Measurements from ENCODE around the gene MYL3. TPM values are rescaled to one million over a fixed set of nuclear protein-coding genes. Genes with fewer than 3 reads are reported as not detected.

The MYL3 gene
- total and polyA plus RNA-seq, 2 of the 4 experiments (the other 2 are of a cell fraction) = 0.09 TPM; not detected in 1

- Histone ChIP-seq H2BK15ac (ENCODE audit: low read depth, low read length) (no peak overlapping the region), H3K9me3 (ENCODE audit: control insufficient read depth, insufficient read depth, low read length) (no peaks in the 10 kb centered on the region), H3K27me3 (ENCODE audit: control insufficient read depth, insufficient read depth, low read length) (peaks cover 73% of the 10 kb centered on the region), H3K23ac (ENCODE audit: low read depth, low read length) (no peak overlapping the region), H4K91ac (ENCODE audit: insufficient read depth, low read depth, low read length) (no peak overlapping the region), H3K9ac (ENCODE audit: low read depth, low read length) (no peak overlapping the region), H3K9me1 (ENCODE audit: insufficient read depth, low read length) (0 out of 2 replicates have a peak, but pooled peaks cover 3% of the 10 kb centered on the region), H3K4me3 (ENCODE audit: insufficient read depth, low read depth, low read length) (no peak overlapping the region), H3K14ac (replicated peaks; ENCODE audit: low read depth, low read length) (no peak overlapping the region), H4K8ac (ENCODE audit: low read depth in 2 of 2, low read length in 2 of 2) (no peak overlapping the region), H2BK120ac (ENCODE audit: low read depth, low read length) (no peak overlapping the region), H2AFZ (replicated peaks; ENCODE audit: low read length, poor library complexity) (no peak overlapping the region), H3K56ac (ENCODE audit: extremely low read depth, insufficient read depth, low read length) (no peak overlapping the region), H4K20me1 (ENCODE audit: insufficient read depth, low read length) (no peaks in the 10 kb centered on the region; the same call in 1 of the 2 replicates), H2BK20ac (ENCODE audit: low read depth, low read length) (no peak overlapping the region), H3K36me3 (ENCODE audit: control insufficient read depth, insufficient read depth, low read length) (no peaks in the 10 kb centered on the region), H2AK9ac (replicated peaks; ENCODE audit: low read depth, low read length, poor library complexity) (no peak overlapping the region), H3K79me1 (ENCODE audit: low read depth in 1 of 2, low read length in 2 of 2) (no peaks in the 10 kb centered on the region), H3K27ac (ENCODE audit: insufficient read depth, low read length) (no peak overlapping the region), H3K4me1 (ENCODE audit: control insufficient read depth, insufficient read depth, low read length) (no peaks in the 10 kb centered on the region; the same call in 1 of the 2 replicates), H3K18ac (ENCODE audit: low read depth, low read length) (no peak overlapping the region), H4K5ac (ENCODE audit: low read depth, low read length) (no peak overlapping the region), H2BK5ac (ENCODE audit: low read depth, low read length, poor library complexity, severe bottlenecking) (no peak overlapping the region), H3K4ac (ENCODE audit: low read depth, low read length) (no peak overlapping the region), H3K4me2 (ENCODE audit: low read depth, low read length) (no peak overlapping the region), H2AK5ac (ENCODE audit: low read depth, low read length) (no peak overlapping the region)
- in situ Hi-C loops (cut with MboI; ENCODE audit: low sequenced_read_pairs) (loop anchor here (25.0 kb wide), 1 partner anchor 401 kb away; the partner anchor contains the start of gene RTP3), intact Hi-C loops (cut with micrococcal nuclease) (no loop called here), dilution Hi-C loops (cut with HindIII; ENCODE audit: low sequenced_read_pairs, unreplicated experiment) (no loop called here)
- ChIA-PET POLR2A (ENCODE audit: unreplicated experiment) (no interaction called here), CTCF (interaction anchor here (0.7 kb wide), 1 partner anchor 162 kb away, joined by 4 read pairs; no protein-coding TSS in a partner anchor)
- no peak for TF ChIP-seq MXI1 (IDR thresholded peaks at IDR 0.05; ENCODE audit: borderline replicate concordance, low read depth, low read length)
- no peak for TF ChIP-seq CTCF (conservative IDR thresholded peaks at IDR 0.05; ENCODE audit: low read depth, low read length)
- no peak for TF ChIP-seq CHD1 (IDR thresholded peaks at IDR 0.05; ENCODE audit: low read depth, low read length)
- no peak for TF ChIP-seq POLR2A (IDR thresholded peaks at IDR 0.05; ENCODE audit: low read depth, low read length)
- TF ChIP-seq RCOR1 (IDR thresholded peaks at IDR 0.05; ENCODE audit: insufficient replicate concordance, low read length) = no peak
- no peak for TF ChIP-seq NFE2L2 (IDR thresholded peaks at IDR 0.05; ENCODE audit: low read depth, low read length)
- TF ChIP-seq MAFK (IDR thresholded peaks at IDR 0.05; ENCODE audit: low read depth, low read length) = no peak
- no peak for TF ChIP-seq ELK1 (IDR thresholded peaks at IDR 0.05; ENCODE audit: borderline replicate concordance, low read depth, low read length)
- no peak for DNase-seq
- WGBS, 2 experiments (ENCODE audit: extremely low coverage in 2 of 2, insufficient read length in 1 of 2) = 0% methylated on average over 1 of the region's 13 CpGs; no CpG with 5 or more reads in 1 of the 2 experiments
- no TSS peak for BruUV-seq (replicated peaks)
- ATAC-seq (ENCODE audit: low read depth) = no peak
Measured at GRCh38 chr3:46888705-46889104, 25.5 kb upstream of the MYL3 start.
